PFSK-1 (cell line): ENCODE measurements around the gene PVALEF.

Experiments
- POLR2AphosphoS5 ChIP-seq: IDR thresholded peaks from 2 replicates; pipeline ENCODE4 v1.6.1; 2012; ENCODE audit warnings: low read depth, mild to moderate bottlenecking, control low read depth, low read length, moderate library complexity
- SIN3A ChIP-seq: IDR thresholded peaks from 2 replicates; pipeline ENCODE4 v1.6.1; 2012; ENCODE audit warnings: mild to moderate bottlenecking, low read length, moderate library complexity, borderline replicate concordance; ENCODE audit not compliant: insufficient read depth
- TAF1 ChIP-seq: IDR thresholded peaks from 2 replicates; pipeline ENCODE4 v1.6.1; 2012; ENCODE audit warnings: low read length, control low read depth, borderline replicate concordance; ENCODE audit not compliant: insufficient read depth
- TF ChIP-seq, protein P1 (sequence below), 2 experiments: IDR thresholded peaks; 2 replicates each; pipeline versions ENCODE4 v1.6.1 to v1.8.0; 2011 to 2012; ENCODE audit warnings: low read depth in 2 of 2, low read length in 2 of 2, control low read depth in 1 of 2, inconsistent platforms in 1 of 2, mild to moderate bottlenecking in 1 of 2, moderate library complexity in 1 of 2; ENCODE audit not compliant: insufficient read depth in 1 of 2

DNA sequence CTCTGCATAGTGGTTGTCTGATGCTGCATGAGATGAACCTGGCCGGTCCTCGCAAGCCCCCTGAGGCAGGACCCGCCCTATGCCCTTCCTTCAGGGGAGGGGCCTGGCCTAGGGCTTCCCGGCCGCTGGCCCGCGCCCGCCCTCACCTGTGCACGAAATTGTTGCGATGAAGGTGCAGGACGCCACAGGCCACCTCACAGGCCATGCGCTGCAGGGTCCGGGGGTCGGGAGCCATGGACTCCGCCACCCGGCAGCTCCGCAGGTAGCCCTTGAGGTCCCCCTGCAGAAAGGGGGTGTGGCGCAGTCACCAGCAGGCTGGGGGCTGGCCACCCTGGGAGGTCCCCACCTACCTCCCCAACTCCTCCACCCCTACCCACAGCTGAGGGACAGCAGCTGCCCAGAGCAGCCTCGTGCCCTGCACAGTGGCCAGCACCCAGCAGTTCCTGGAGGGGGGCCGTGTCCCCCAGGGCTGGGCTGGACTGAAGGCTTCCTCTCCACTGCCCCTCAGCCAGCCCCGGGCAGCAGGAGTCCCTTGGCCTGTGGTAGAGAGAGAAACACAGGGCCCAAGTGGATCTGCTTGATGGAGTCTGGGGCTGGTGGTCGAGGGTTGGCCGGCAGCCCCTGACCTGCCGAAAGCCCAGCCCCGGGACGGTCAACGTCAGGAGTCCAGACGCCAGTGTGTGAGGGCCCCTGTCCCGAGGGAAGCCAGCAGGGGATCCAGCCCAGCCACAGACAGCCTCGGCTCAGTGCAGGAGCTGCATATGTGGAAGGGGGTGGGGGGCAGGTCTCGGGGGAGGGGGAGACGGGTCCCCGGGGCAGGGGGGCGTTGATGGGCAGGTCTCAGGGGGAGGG lies 38.8 kb upstream of the PVALEF start:
- TF ChIP-seq SIN3A (no peak), POLR2AphosphoS5 (no peak), TAF1 (no peak)
- TF ChIP-seq, protein P1, sequence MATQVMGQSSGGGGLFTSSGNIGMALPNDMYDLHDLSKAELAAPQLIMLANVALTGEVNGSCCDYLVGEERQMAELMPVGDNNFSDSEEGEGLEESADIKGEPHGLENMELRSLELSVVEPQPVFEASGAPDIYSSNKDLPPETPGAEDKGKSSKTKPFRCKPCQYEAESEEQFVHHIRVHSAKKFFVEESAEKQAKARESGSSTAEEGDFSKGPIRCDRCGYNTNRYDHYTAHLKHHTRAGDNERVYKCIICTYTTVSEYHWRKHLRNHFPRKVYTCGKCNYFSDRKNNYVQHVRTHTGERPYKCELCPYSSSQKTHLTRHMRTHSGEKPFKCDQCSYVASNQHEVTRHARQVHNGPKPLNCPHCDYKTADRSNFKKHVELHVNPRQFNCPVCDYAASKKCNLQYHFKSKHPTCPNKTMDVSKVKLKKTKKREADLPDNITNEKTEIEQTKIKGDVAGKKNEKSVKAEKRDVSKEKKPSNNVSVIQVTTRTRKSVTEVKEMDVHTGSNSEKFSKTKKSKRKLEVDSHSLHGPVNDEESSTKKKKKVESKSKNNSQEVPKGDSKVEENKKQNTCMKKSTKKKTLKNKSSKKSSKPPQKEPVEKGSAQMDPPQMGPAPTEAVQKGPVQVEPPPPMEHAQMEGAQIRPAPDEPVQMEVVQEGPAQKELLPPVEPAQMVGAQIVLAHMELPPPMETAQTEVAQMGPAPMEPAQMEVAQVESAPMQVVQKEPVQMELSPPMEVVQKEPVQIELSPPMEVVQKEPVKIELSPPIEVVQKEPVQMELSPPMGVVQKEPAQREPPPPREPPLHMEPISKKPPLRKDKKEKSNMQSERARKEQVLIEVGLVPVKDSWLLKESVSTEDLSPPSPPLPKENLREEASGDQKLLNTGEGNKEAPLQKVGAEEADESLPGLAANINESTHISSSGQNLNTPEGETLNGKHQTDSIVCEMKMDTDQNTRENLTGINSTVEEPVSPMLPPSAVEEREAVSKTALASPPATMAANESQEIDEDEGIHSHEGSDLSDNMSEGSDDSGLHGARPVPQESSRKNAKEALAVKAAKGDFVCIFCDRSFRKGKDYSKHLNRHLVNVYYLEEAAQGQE (IDR thresholded peaks at IDR 0.05; ENCODE audit: insufficient read depth in 1 of 2, low read depth in 2 of 2, low read length in 2 of 2) = no peak
